HepG2 (cell line): Measurements from ENCODE around the gene ANKRD55. TPM values are rescaled to one million over a fixed set of nuclear protein-coding genes. Genes with fewer than 3 reads are reported as not detected.
A peak's percentile ranks its signal among the peaks of the same experiment; 100 is the strongest.

ENCODE experiments used
- ATAC-seq: fragments of 200-7000 bp; cut with Tn5 transposase; 3 replicates; pipeline ENCODE4 v1.9.1; 2020; ENCODE audit warnings: mild to moderate bottlenecking, moderate library complexity
- BruUV-seq: library from RNA; stranded (reverse); fragments of 400-500 nt; replicated peaks from 2 replicates; lab custom pipeline; 2021; lab: Mats Ljungman, UMichigan
- CTCF ChIA-PET: fragments of 300-600 bp; formaldehyde crosslinking; extraction: SDS; loops from one replicate; lab custom pipeline; 2021; ENCODE audit warnings: low total read pairs, inconsistent platforms, low intra/inter-chr PET ratio; lab: Yijun Ruan, JAX
- POLR2A ChIA-PET: fragments of 350-600 bp; sonication (Branson Sonifier 250); formaldehyde crosslinking; loops from one replicate; lab custom pipeline; 2020; ENCODE audit warnings: antibody characterized with exemption, inconsistent platforms; lab: Yijun Ruan, JAX
- DNase-seq: peaks from one replicate; pipeline ENCODE4 v3.0.0-alpha.2; 2015; ENCODE audit warnings: low spot score
- FAIRE-seq: peaks from 3 replicates; lab custom pipeline; 2011; peaks lifted over from hg19 to GRCh38; lab: Jason Lieb, UNC
- H2AFZ ChIP-seq: one replicate; pipeline ENCODE4 v1.6.1; 2011; ENCODE audit warnings: low read length, inconsistent platforms
- H3K27ac ChIP-seq: fragments of 300-600 bp; 3 replicates; pipeline ENCODE4 v1.8.0; 2011; ENCODE audit warnings: mixed run types, mild to moderate bottlenecking, mixed read lengths, low read length, inconsistent platforms; ENCODE audit not compliant: insufficient read depth; ENCODE audit errors: extremely low read length
- H3K27me3 ChIP-seq, 2 experiments: fragments of 200-600 bp in 1 of 2; 2 replicates in 1 of 2; 3 replicates in 1 of 2; pipeline versions ENCODE4 v1.6.0 to v1.8.0; 2011; ENCODE audit warnings: low read length in 2 of 2, mild to moderate bottlenecking in 2 of 2, moderate library complexity in 2 of 2, inconsistent platforms in 1 of 2; ENCODE audit not compliant: insufficient read depth in 2 of 2, control insufficient read depth in 1 of 2
- H3K36me3 ChIP-seq, 2 experiments: fragments of 200-600 bp in 1 of 2; replicated peaks in 1 of 2; 2 replicates in 1 of 2; 3 replicates in 1 of 2; pipeline versions ENCODE4 v1.5.1 to v1.8.0; 2011; ENCODE audit warnings: low read length in 2 of 2, inconsistent platforms in 1 of 2; ENCODE audit not compliant: insufficient read depth in 2 of 2, control insufficient read depth in 1 of 2
- H3K4me1 ChIP-seq: 2 replicates; pipeline ENCODE4 v1.5.1; 2012; ENCODE audit warnings: low read length, inconsistent platforms; ENCODE audit not compliant: insufficient read depth
- H3K4me2 ChIP-seq: 2 replicates; pipeline ENCODE4 v1.6.0; 2011; ENCODE audit warnings: low read depth, low read length, inconsistent platforms
- H3K4me3 ChIP-seq, 3 experiments: fragments of 200-600 bp in 1 of 3; sonication (generic), shearing (Covaris generic) in 1 of 3; replicated peaks in 1 of 3; 2 replicates each; pipeline ENCODE4 v1.5.1; 2011 to 2016; ENCODE audit warnings: low read length in 3 of 3, inconsistent platforms in 2 of 3, low read depth in 2 of 3, mild to moderate bottlenecking in 2 of 3, control low read depth in 1 of 3, mixed read lengths in 1 of 3; ENCODE audit not compliant: insufficient read depth in 1 of 3
- H3K79me2 ChIP-seq: one replicate; pipeline ENCODE4 v1.6.1; 2011; ENCODE audit warnings: low read length, inconsistent platforms; ENCODE audit not compliant: insufficient read depth
- H3K9ac ChIP-seq: 2 replicates; pipeline ENCODE4 v1.6.0; 2011; ENCODE audit warnings: mild to moderate bottlenecking, low read depth, low read length, inconsistent platforms; ENCODE audit not compliant: insufficient read depth
- H3K9me3 ChIP-seq: 2 replicates; pipeline ENCODE4 v1.5.1; 2012; ENCODE audit warnings: mild to moderate bottlenecking, low read length
- H4K20me1 ChIP-seq: 2 replicates; pipeline ENCODE4 v1.6.0; 2011; ENCODE audit warnings: inconsistent platforms, mild to moderate bottlenecking, low read length, moderate library complexity; ENCODE audit not compliant: insufficient read depth
- KLF9 ChIP-seq: IDR thresholded peaks from 2 replicates; pipeline ENCODE4 v1.6.1; 2016; ENCODE audit warnings: low read depth
- SOX13 ChIP-seq, 3 experiments: fragments of 450-650 bp in 1 of 3; sonication (generic) in 1 of 3; formaldehyde crosslinking in 1 of 3; IDR thresholded peaks in 2 of 3; conservative IDR thresholded peaks in 1 of 3; 2 replicates each; pipeline versions ENCODE4 v1.5.0 to v1.6.1; 2016 to 2020; ENCODE audit warnings: antibody characterized with exemption in 1 of 3, mild to moderate bottlenecking in 1 of 3, missing compliant biosample characterization in 1 of 3, missing genetic modification reagents in 1 of 3, moderate library complexity in 1 of 3
- ZNF350 ChIP-seq: sonication (generic); formaldehyde crosslinking; IDR thresholded peaks from 2 replicates; pipeline ENCODE4 v1.4.0; 2020; ENCODE audit warnings: mild to moderate bottlenecking, low read depth, missing genetic modification reagents, borderline replicate concordance
- ZNF512 ChIP-seq: sonication (generic); formaldehyde crosslinking; IDR thresholded peaks from 2 replicates; pipeline ENCODE4 v1.4.0; 2020; ENCODE audit warnings: mild to moderate bottlenecking, missing genetic modification reagents
- ZNF562 ChIP-seq: sonication (generic); formaldehyde crosslinking; IDR thresholded peaks from 2 replicates; pipeline ENCODE4 v1.8.0; 2022; ENCODE audit warnings: missing genetic modification reagents, borderline replicate concordance
- WGBS: methylation state at CpG from one replicate; pipeline ENCODE4 v1.1.6; 2017; ENCODE audit warnings: low lambda C conversion rate; 5-methylcytosine and 5-hydroxymethylcytosine counted together
- in situ Hi-C: cut with HindIII; loops from 2 replicates; pipeline ENCODE4 v1.10.0; 2017; ENCODE audit warnings: low pct_unique_long_range_greater_than_20kb; ENCODE audit not compliant: extremely low pct_ligation_motif_present
- intact Hi-C: fragments of 100-400 bp; cut with micrococcal nuclease; formaldehyde crosslinking; loops from one replicate; pipeline ENCODE4 v1.10.0; 2022; ENCODE audit not compliant: unreplicated experiment
- polyA plus RNA-seq, 8 experiments: library from polyadenylated mRNA; depleted of rRNA in 3 of 8; stranded (reverse) in 7 of 8; unstranded in 1 of 8; fragments of >200 nt; fragmentation: Illumina TruSeq in 4 of 8; extraction: Trizol in 4 of 8; gene quantifications; 2 replicates each; pipeline versions ENCODE4 v1.2.1 to v1.2.3, GENCODE V29; 2011 to 2016; ENCODE audit warnings: low read depth in 4 of 8, missing spikeins in 1 of 8, mixed read lengths in 1 of 8; ENCODE audit not compliant: insufficient read depth in 1 of 8
- total RNA-seq, 5 experiments: library from RNA; depleted of rRNA; stranded (reverse); fragments of >200 nt; fragmentation: Illumina TruSeq; extraction: Trizol; gene quantifications; 2 replicates each; pipeline ENCODE4 v1.2.3, GENCODE V29; 2016; ENCODE audit warnings: low read depth in 1 of 5

Gene ANKRD55
- total and polyA plus RNA-seq, 2 of the 13 experiments (the other 11 are each of a cell fraction or from before 2014, with no cell fraction given), result 0.11 to 0.28 TPM

DNA sequence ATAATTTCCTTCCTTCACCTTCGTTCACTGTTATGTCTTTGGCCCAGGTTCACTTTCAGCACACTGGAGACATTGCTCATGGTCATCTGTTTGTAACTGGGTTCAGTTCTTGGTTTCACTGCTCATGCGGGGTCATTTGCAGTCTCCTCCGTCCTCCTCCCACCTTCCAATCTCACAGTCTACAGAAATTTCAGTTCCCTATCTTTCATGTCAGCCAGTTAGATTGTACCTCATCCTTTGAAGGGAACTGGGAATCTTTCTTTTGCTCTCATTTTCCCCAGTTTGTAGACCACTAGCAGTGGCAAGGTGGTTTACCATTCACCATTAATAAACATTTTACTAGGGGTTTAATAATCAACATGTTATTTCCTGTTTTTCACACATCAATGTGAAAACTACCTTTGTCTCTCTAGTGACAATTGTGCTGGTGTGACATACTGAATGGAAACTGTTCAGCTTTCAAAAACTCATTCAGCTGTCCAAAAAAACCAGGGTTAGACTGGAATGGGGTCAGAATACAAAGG, 137.5 kb downstream of the ANKRD55 start:
- ATAC-seq, result no peak
- Histone ChIP-seq H3K9me3 (no peaks in the 10 kb centered on the region), H3K27ac (no peak overlapping the region), H3K27me3 (no peaks in the 10 kb centered on the region), H2AFZ (no peak overlapping the region), H3K79me2 (no peaks in the 10 kb centered on the region), H3K4me3 (no peak overlapping the region), H3K4me2 (no peak overlapping the region), H3K9ac (no peak overlapping the region), H4K20me1 (no peaks in the 10 kb centered on the region), H3K4me1 (peaks cover 65% of the 10 kb centered on the region), H3K36me3 (no peaks in the 10 kb centered on the region)
- in situ Hi-C loops (no loop called here), intact Hi-C loops (loop anchor here (5.0 kb wide), 1 partner anchor 103 kb away; the partner anchor contains the start of gene IL6ST)
- WGBS, result 86% methylated on average over 3 of the region's 3 CpGs
- no peak for FAIRE-seq
- POLR2A ChIA-PET, result no interaction called here
- TF ChIP-seq ZNF350 (CRISPR knock-in tag), result no peak
- TF ChIP-seq SOX13 (IDR thresholded peaks at IDR 0.05), result no peak
- peak in 1 of 2 experiments; percentile 22; a peak in 1 of 4 replicates for TF ChIP-seq SOX13 (CRISPR knock-in tag; conservative IDR thresholded peaks at IDR 0.05 in 1 of 2, IDR thresholded peaks at IDR 0.05 in 1 of 2)
- CTCF ChIA-PET, result no interaction called here
- DNase-seq, result no peak
- BruUV-seq, result no TSS peak

DNA sequence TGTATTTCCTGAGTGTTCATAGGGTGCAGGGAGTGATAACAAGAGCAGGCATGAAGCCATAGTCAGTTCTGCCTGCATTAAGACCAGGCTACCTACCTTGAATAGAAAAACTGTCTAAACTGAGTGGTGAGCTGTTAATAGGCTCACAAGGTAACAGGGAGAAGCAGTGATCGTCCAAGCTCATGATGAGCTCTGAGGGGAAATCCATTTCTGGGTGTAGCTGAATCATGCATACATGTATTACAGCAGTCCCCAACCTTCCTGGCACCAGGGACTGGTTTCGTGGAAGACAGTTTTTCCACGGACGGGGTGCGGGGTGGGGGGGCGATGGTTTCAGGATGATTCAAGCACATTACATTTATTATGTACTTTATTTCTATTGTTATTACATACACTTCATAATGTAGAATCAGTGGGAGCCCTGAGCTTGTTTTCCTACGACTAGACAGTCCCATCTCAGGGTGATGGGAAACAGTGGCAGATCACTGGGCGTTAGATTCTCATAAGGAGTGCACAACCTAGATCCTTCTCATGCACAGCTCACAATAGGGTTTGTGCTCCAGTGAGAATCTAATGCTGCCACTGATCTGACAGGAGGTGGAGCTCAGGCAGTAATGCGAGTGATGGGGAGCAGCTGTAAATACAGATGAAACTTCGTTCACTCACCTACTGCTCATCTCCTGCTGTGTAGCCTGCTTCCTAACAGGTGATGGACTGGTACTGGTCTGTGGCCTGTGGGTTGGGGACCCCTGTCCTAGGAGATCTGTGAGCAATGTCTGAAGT, 138.4 kb downstream of the ANKRD55 start:
- DNase-seq (no peak), FAIRE-seq (no peak), ATAC-seq (no peak)
- CTCF ChIA-PET, result no interaction called here
- H3K4me2 ChIP-seq, result no peak overlapping the region
- peaks cover 66% of the 10 kb centered on the region for H3K4me1 ChIP-seq
- BruUV-seq, result no TSS peak
- WGBS, result 91% methylated on average over 9 of the region's 10 CpGs
- H3K27me3 ChIP-seq, result no peaks in the 10 kb centered on the region
- in situ Hi-C loops (no loop called here), intact Hi-C loops (loop anchor here (5.0 kb wide), 1 partner anchor 102 kb away; the partner anchor contains the start of gene IL6ST)
- no peak overlapping the region for H2AFZ ChIP-seq
- no peaks in the 10 kb centered on the region for H3K36me3 ChIP-seq
- H3K27ac ChIP-seq, result no peak overlapping the region
- no peaks in the 10 kb centered on the region for H3K79me2 ChIP-seq
- no peak overlapping the region for H3K4me3 ChIP-seq
- POLR2A ChIA-PET, result interaction anchor here (1.3 to 1.9 kb wide), 2 partner anchors 16 to 29 kb away, joined by 3 to 6 read pairs; no protein-coding TSS in a partner anchor
- no peak overlapping the region for H3K9ac ChIP-seq
- no peaks in the 10 kb centered on the region for H4K20me1 ChIP-seq
- TF ChIP-seq ZNF512 (CRISPR knock-in tag) (no peak), KLF9 (CRISPR knock-in tag) (no peak), ZNF562 (CRISPR knock-in tag) (no peak)
- H3K9me3 ChIP-seq, result no peaks in the 10 kb centered on the region
